Activated CD4-positive, alpha-beta T cell treated with anti-CD3 and anti-CD28 coated beads, Interleukin-2, Interleukin-4, amounts not matched to agents 100 ng/mL and 50 ng/mL, durations not matched to agents 16 hours and 8 hours (primary cell): ENCODE data around the gene MEGF11.

Source experiments
- DNase-seq: peaks from one replicate; pipeline ENCODE4 v3.0.0-alpha.2; 2020; ENCODE audit warnings: low spot score

MEGF11 gene

DNA sequence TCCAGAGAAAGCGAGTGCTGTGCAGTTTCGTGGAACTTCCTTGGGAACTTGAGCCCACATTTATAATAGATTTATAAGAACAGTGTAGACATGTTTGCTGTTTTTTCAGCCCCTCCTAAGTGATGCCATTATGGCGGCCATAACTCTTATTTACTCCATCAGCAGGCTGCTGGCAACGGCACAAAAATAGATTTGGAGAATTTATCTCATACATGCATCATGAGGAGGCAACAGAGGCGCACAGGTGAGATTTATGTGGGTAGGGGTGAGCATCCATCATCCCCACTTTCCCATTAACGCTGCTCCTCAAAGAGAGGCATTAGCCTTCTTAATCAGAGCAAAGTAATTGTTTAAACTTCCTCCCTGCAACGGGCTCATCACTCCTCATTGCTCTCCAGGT is 201.7 kb downstream of the MEGF11 start:
- DNase-seq, result no peak

- no peak for DNase-seq
Measured at GRCh38 chr15:66050264-66050663, 203.3 kb downstream of the MEGF11 start.

GRCh38 chr15:66049353-66049752 is 204.2 kb downstream of the MEGF11 start:
- DNase-seq, result no peak

GRCh38 chr15:66047321-66048024 is 206.1 kb downstream of the MEGF11 start:
- DNase-seq, result no peak

DNA sequence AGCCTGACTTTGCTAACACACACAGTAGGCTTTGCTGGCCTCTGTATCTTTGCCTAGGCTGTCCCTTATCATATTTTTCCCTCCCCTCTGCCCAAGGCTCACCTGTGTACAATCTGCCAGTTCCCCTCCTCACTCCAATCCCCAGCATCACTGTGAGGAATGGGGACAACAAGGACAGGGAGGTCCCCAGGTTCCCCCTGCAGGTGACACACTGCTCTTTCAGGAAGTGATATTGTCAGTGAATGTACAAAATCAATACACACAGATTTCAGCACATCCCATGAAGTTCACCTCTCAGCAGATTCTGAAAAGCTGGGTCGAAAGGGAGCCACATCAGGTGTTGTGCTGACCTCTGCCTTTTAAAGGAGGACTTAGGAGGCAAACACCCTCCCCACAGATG is 206.8 kb downstream of the MEGF11 start:
- no peak for DNase-seq

- no peak for DNase-seq
Measured at GRCh38 chr15:66046326-66046725, 207.2 kb downstream of the MEGF11 start.

DNA sequence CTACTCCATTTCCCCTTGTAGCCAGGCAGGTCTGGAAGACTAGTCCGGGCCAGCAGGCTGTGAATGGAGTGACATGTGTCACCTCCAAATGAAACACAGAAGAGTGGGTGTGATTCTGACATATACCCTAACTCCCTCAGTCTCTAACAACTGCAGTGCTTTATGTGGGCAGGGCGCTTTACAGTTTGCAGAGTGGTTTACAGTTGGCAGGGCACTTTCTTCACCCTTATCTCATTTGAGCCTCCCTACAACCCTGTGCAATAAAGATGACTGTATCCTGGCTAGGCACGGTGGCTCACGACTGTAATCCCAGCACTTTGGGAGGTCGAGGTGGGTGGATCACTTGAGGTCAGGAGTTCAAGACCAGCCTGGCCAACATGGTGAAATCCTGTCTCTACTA is 208.0 kb downstream of the MEGF11 start:
- no peak for DNase-seq

DNA sequence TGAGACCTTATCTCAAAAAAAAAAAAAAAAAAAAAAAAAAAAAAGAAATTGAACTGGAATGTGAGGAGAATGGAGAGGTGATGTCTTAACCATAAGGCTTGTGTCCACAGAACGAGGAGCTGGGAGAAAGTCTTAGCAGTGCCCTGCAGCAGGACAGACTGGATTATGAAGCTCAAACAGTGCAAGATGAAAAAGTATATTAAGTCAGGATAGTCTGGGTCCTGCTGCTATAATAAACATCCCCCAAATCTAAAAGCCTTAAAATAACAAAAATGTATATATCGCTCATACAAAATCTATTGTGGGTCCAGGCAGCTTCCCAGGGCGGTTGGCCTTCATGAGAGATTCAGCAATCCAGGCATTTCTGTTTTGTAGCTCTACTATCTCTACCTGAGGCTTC is 208.7 kb downstream of the MEGF11 start:
- no peak for DNase-seq

GRCh38 chr15:66043264-66043663 is 210.3 kb downstream of the MEGF11 start:
- DNase-seq, result no peak

GRCh38 chr15:66042624-66043023 is 210.9 kb downstream of the MEGF11 start:
- DNase-seq, result no peak

DNA sequence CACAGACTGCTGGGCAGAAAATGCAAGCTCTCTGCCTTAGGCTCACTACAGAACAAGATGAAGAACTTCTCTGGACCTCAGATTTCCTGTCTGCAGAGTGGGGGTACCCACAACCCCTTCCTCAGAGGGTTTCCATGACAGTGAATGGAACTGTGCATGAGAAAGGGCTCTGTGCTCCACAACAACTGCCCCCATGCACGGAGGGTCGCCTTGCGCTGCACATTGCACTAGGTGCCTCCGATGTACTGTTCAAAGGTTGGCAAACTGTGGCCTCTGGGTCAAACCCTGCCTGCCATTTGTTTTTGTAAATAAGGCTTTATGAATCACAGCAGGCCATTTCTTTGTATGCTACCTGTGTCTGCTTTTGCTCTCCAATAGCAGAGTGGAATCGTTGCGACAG is 212.3 kb downstream of the MEGF11 start:
- no peak for DNase-seq

DNA sequence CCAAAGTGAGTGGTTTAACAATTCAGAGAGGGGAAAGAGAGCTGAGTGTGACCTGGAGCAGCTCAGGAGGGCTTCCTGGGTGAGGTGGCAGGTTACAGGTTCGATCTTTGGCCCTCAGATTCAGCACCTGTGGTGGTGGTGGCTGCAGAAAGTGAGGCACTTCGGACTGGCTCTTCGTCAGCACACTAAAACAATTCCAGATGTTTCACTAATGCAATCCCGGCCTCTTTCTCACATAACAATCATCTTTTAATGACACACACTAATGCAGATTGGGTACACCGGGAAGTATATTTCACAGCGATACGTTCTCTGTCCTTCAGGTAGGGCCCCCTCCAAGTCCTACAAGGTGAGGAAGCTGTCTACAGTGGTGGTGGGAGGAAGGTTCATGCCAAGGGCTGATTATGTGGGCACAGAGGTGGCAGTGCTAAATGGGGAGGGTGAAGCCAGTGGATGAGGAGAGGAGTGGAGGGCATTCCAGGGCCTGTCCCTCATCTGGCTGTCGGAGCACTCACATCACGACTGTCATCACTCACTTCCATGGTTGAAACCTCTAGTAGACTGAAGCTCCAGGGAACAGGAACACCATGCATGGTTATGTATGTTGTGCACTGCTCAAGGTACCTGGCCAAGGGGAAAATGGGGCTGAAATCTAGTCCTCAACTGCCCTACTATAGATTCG is 213.2 kb downstream of the MEGF11 start:
- no peak for DNase-seq

DNA sequence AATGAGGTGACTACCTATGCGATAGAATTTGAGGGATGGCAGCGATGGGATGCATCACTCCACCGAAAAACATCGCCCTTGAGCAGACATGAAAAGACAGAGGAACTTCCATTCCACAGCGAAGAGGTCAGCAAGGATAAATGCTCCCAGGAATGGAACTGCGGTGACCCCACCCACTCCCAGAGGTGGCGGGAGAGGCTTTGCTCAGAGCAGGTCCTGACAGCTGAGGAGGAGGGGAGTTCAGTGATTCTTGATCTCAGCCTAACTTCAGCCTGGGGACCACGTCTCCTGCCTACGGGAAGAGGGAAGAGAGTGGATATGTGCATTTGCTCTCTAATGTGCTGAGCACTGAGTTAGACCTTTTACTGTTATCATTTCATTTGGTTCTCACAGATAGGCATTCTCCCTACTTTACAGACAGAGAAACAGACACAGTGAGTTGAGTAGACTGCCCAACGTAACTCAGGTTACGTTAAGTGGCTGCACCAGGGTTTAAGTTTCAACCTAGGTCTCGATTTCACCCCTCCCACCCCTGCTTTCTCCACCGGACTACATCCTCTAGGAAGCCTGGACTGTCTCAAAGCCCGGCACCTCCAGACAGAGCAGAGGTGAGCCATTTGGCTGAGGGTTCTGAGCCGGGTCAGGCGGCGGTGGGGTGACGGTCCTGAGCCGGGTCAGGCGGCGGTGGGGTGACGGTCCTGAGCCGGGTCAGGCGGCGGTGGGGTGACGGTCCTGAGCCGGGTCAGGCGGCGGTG is 214.3 kb downstream of the MEGF11 start:
- DNase-seq, result no peak

GRCh38 chr15:66038387-66039116 is 215.0 kb downstream of the MEGF11 start:
- no peak for DNase-seq

DNA sequence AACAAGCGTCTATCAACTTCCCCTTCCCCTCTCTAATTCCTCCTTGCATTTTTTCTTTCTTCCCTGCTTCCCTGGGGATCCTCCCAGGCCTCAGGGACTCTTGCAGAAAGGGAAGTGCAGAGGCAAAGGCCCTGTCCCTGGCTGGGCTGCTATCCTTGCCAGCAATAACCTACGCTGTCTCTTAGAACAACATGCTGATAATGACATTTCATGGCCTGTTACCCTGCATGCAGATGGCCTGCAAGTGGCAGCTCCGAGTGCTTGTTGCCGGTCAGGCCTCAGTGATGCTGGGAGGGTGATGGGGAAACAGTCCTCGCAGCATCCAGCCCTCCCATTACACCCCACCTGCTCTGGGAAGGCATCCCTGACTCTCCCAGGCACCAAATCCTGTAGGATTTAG is 216.7 kb downstream of the MEGF11 start:
- no peak for DNase-seq

DNA sequence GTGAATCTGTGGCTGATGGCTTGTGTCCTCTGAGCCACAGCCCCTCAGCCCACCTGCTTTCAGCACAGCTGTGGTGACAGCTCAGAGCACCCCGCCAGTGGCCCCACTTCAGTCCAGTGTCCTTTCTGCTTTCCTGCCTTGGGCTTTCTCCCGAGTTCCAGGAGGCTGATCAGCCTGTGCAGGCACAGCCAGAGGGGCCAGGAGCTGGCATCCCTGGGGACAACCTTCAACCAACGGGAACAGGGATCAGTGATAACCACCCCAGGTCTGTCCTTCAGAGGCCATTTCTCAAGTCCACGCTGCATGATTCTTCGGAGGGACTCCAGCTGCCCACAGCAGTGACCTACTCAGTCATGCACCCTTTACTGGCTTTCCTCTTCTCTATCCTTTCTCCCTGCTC is 217.6 kb downstream of the MEGF11 start:
- DNase-seq, result no peak

GRCh38 chr15:66033143-66033542 is 220.4 kb downstream of the MEGF11 start:
- DNase-seq, result no peak

DNA sequence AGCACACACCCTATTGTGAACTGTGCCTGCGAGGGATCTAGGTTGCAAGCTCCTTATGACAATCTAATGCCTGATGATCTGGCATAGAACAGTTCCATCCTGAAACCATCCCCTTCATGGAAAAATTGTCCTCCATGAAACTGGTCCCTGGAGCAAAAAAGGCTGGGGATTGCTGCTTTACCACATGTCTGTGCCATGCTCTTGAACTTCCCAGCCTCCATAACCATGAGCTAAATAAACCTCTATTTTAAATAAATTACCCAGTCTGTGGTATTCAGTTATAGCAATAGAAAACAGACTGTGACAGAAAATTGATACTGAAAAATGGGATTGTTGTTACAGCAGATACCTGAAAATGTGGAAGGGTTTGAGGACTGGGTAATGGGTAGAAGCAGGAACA is 221.5 kb downstream of the MEGF11 start:
- DNase-seq, result no peak

- DNase-seq, result no peak
Measured at GRCh38 chr15:66030650-66031049, 222.9 kb downstream of the MEGF11 start.

GRCh38 chr15:66029650-66030049 is 223.9 kb downstream of the MEGF11 start:
- DNase-seq, result no peak

- no peak for DNase-seq
Measured at GRCh38 chr15:66027268-66027805, 226.2 kb downstream of the MEGF11 start.

DNA sequence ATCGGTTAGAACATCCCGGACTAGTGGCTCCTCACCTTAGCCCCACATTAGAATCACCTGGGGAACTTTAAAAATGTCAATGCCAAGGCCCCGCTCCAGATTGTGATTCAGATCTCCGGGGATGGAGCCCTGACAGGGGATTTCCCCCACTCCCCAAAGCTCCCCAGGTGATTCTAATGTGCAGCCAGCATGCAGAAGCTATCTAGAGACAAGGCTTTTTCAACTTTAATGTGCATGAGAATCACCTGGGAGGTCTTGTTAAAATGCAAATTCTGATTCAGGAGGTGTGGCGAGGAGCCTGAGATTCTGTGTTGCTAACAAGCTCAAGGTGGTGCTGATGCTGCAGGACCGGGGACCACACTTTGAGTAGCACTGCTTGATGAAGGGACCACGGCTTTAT is 227.6 kb downstream of the MEGF11 start:
- no peak for DNase-seq
